Iris pigment epithelial cell (primary cell): ENCODE results near the gene SLC25A17.
"Not testable (repeated sequence)": the region's sequence is repeated elsewhere in the genome, so short reads cannot be mapped to it uniquely, and the experiment has no call there.

Experiments
- DNase-seq: peaks from one replicate; pipeline ENCODE4 v3.0.0-alpha.2; 2011; ENCODE audit warnings: low read depth

Gene SLC25A17

GRCh38 chr22:40818747-40819598 lies at the start of gene SLC25A17:
Gene SLC25A17 (minus strand): TSS chr22:40819346. CDS start chr22:40819248, 98 bp downstream.
- DNase-seq = peak; percentile 82

- DNase-seq = not testable (repeated sequence)
Observed at GRCh38 chr22:40868379-40868778, 49.2 kb upstream of the SLC25A17 start.

GRCh38 chr22:40867109-40867508 lies 48.0 kb upstream of the SLC25A17 start:
- no peak for DNase-seq

- DNase-seq = no peak
Observed at GRCh38 chr22:40862537-40862936, 43.4 kb upstream of the SLC25A17 start.

DNA sequence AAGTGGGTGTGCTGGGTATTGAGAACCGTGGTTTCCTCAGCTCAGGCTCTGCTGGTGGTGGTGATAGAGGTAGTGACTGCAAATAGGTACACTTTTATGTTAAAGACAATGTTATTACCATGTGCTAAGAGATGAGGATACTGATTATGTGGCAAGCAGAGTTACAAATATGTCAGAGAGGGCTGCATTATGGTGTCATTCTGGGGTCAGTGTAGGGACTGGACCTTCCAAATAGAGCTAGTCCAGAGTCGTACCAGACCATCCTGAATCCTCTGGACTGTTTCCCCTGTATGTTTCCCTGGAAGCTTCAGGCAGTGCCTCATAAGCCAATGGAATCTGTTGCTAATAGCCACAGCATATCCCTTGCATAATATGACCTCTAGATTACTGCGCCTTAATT lies 42.9 kb upstream of the SLC25A17 start, which contains the start of gene DNAJB7:
TSS of gene DNAJB7 (minus strand) at position 101 of the 400 bp plus-strand sequence. CDS start 119 bp downstream, outside the sequence.
- DNase-seq = no peak

DNA sequence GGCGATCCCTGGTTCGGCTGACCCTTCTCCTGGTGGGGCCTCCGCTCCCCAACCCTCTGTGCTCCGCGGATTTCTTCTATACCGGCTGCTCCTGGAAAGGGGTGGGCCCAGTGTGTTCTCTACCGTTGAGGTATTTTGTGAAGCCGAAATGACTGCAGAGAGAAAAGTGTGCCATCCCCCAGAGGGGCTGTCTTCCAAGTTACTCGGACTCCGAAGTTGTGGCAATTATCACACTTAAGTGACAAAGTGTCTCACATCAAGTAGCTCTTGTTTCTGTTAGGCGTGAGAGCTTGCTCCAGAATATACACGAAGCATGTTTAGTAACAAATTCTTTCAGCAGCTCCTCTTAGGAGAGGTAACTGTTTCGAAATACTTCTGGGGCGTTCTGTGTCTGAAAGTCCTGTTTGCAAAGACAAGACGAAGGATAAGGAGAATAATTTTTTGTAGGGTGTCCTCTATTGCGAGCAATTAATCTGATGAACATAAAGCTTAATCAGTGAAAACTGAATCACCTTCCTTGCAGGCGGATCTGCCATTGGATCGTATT lies 38.2 kb upstream of the SLC25A17 start:
- DNase-seq = peak; percentile 44

DNA sequence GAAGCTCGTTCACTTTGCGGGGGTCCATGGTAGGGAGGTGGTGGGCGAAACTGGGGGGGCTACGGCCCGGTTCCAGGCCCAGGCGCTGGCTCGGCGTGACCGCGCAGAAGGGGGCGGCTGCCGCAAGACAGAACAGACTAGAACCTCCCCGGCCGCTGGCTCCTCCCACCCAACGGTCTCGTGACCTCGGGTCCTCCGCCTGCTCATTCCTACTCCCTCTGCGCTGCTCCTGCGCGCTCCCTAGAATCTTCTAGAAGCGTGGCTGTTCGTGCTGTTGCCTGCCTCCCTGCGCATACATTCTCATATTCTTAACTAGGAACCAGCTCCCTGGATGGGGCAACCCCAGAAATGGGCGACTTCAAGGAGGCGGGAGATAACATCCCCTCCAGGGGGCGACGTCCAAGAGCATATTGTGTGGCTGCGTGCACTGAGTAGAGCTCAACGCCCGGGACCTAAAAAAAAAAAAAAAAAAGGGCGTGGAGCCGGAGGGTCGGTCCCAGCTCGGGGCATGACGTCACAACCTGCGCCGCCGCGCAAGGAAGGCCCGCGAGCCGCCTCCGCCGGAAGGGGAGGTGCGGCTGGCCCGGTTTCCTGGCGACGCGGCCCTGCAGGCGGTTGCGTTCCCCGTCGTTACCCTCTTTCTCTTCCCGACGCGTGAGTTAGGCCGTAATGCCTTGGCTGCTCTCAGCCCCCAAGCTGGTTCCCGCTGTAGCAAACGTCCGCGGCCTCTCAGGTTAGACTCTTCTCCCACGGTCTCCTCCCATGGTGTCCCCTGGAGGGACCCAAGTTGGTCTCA lies 37.6 kb upstream of the SLC25A17 start, which contains the start of the genes ST13 and XPNPEP3:
TSS of gene ST13 (minus strand) at position 127 of the 796 bp plus-strand sequence. CDS start at position 28, 99 bp downstream.
TSS of gene XPNPEP3 (plus strand) at position 636 of the 796 bp plus-strand sequence. CDS start at position 670, 34 bp downstream.
- DNase-seq = peak; percentile 97

- DNase-seq = peak; percentile 51
Observed at GRCh38 chr22:40855979-40856512, 36.9 kb upstream of the SLC25A17 start.

GRCh38 chr22:40855071-40855978 lies 36.2 kb upstream of the SLC25A17 start:
- DNase-seq = peak; percentile 58

DNA sequence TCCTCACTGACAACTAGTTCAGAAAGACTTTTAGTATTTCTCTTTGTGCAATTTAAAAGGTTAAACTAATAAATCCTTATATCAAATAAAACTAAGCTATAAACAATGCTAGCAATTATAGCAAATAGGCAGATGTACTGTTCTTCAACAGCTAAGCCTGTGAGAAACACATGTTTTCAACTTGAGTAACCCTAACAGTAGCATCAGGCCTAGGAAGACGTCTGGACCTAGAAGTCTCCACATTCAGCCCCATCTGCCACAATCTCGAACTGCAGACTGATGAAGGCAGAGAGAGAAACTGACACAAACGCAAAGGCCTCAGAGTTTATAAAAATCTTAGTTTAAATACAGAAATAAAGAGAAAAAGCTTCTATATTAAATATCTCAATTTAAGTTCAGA lies 34.8 kb upstream of the SLC25A17 start:
- DNase-seq = peak; percentile 50

- DNase-seq = no peak
Observed at GRCh38 chr22:40853333-40853732, 34.2 kb upstream of the SLC25A17 start.

GRCh38 chr22:40845816-40846215 lies 26.7 kb upstream of the SLC25A17 start:
- DNase-seq = not testable (repeated sequence)

- no peak for DNase-seq
Observed at GRCh38 chr22:40844951-40845350, 25.8 kb upstream of the SLC25A17 start.

- DNase-seq = no peak
Observed at GRCh38 chr22:40838486-40838885, 19.3 kb upstream of the SLC25A17 start.

DNA sequence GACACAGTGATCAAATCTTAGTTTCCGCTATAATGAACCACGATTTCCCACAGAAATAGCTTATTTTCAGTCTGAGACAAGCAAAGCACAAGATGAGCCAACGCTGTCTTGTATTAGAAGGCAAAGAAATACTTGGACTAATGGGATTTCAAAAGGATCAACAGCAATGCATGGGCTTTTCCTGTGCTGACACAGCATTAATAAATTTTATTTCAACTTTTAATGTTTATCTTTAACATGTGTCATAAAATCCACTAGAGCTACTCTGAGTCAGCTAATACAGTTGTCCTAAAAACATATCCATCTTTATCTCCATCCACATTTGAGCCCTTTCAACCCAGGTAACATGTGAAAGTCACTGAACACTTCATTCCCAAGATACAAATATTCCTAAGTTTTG lies 15.5 kb upstream of the SLC25A17 start:
- no peak for DNase-seq

- DNase-seq = no peak
Observed at GRCh38 chr22:40829131-40829530, 10.0 kb upstream of the SLC25A17 start.

DNA sequence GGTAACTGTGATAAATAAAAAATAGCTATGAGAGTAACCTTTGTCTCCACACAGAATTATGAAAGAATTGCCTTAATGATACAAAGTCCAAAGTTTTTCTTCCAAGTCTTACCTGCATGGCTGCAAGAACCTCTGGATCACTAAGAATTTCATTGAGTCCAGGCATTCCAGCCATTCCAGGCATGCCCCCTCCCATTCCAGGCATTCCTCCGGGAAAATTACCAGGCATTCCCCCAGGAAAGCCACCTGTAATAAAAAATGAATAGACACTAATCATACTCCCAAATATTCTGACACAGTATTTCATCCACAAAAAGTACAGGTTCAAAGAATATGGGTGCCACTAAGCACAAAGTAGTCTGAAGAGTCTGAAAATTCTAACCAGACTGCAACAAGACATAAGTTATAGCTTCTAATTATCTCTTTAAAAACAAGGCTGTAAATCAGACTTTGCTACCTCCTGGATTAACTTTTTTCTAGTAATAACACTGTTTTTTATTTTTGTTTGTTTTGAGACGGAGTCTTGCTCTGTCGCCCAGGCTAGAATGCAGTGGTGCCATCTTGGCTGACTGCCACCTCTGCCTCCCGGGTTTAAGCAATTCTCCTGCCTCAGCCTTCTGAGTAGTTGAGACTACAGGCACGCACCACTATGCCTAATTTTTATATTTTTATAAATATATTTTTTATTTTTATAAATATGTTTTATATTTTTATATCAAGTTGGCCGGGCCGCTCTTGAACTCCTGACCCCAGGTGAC lies 8.0 kb upstream of the SLC25A17 start:
- DNase-seq = no peak

DNA sequence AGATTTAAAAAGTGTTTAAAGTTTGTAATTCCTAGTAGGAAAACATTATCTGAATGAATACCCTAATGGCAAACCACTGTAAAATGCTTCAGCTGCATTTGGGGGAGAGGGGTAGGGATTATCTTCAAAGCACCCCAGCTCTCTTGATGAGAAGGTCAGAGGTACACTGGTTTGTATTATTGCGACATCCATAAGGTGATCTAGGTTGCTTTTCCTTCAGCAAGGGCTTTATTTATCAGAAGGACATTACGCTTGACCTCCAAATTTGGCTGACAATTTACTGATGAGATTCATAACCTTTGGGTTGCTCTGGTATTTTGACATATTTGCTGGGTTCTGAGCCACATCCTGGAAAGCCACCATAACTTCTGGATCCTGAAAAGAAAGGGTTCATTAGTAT lies 7.1 kb upstream of the SLC25A17 start:
- DNase-seq = not testable (repeated sequence)

DNA sequence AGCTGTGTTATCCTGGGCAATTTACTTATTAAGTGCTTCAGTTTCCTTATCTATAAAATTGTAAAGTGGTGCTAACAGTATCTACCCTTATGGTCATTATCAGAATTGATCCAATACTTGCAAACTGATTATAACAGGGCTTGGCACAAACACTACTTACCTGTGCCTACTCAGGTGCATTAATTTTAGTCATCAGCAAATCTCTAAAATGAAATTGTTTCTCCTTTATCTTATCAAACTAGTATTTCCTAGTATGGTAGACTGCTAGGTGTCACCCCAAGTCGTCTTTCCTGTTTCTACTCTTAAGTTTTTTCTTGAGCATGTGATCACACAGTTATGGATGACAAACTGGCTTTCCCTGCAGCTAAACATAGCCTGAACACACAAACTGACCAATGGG lies 4.3 kb upstream of the SLC25A17 start:
- DNase-seq = no peak

- peak; percentile 44 for DNase-seq
Observed at GRCh38 chr22:40819599-40820140, 524 bp upstream of the SLC25A17 start.
